Tibial nerve (tissue), 4 donors: ENCODE measurements around the gene SIPA1L3. TPM values are rescaled to one million over a fixed set of nuclear protein-coding genes. Genes with fewer than 3 reads are reported as not detected.

Source experiments
- DNase-seq, 2 donors: peaks; one replicate each; pipeline ENCODE4 v3.0.0-alpha.2; 2019; ENCODE audit warnings: low spot score in 2 of 2
- H3K27ac ChIP-seq, 4 donors: fragments of 200-600 bp; sonication (generic) in 3 of 4; one replicate each; pipeline ENCODE4 v1.5.1; 2017 to 2019; ENCODE audit warnings: mild to moderate bottlenecking in 1 of 4
- H3K27me3 ChIP-seq, 2 donors: fragments of 200-600 bp; sonication (generic) in 1 of 2; one replicate each; pipeline versions ENCODE4 v1.5.1 to v1.6.0; 2017 to 2019
- H3K36me3 ChIP-seq, 3 donors: fragments of 200-600 bp; sonication (generic); one replicate each; pipeline ENCODE4 v1.5.1; 2018 to 2019
- H3K4me1 ChIP-seq, 4 donors: fragments of 200-600 bp; sonication (generic) in 3 of 4; one replicate each; pipeline ENCODE4 v1.5.1; 2017 to 2019
- H3K4me3 ChIP-seq, 4 donors: fragments of 200-600 bp; sonication (generic) in 3 of 4; one replicate each; pipeline ENCODE4 v1.5.1; 2017 to 2019; ENCODE audit warnings: mild to moderate bottlenecking in 1 of 4, moderate library complexity in 1 of 4
- H3K9me3 ChIP-seq, 4 donors: fragments of 200-600 bp; sonication (generic) in 3 of 4; one replicate each; pipeline ENCODE4 v1.5.1; 2017 to 2019
- EP300 ChIP-seq, 2 donors: sonication (generic); formaldehyde crosslinking; IDR thresholded peaks; one replicate each; pipeline ENCODE4 v1.6.1; 2017; ENCODE audit warnings: antibody characterized with exemption in 2 of 2, mild to moderate bottlenecking in 1 of 2
- POLR2A ChIP-seq, 2 donors: fragments of 450-650 bp; IDR thresholded peaks; one replicate each; pipeline ENCODE4 v1.6.1; 2017; ENCODE audit warnings: antibody characterized with exemption in 2 of 2, mild to moderate bottlenecking in 2 of 2, moderate library complexity in 2 of 2
- WGBS, 2 donors: methylation state at CpG; one replicate each; pipeline ENCODE4 v1.1.5; 2018; 5-methylcytosine and 5-hydroxymethylcytosine counted together
- total RNA-seq, 4 donors: library from RNA; depleted of rRNA; stranded (reverse); fragments of >200 nt; gene quantifications; one replicate each; pipeline ENCODE4 v1.1.0, GENCODE V29; 2016
- TF ChIP-seq, protein P1 (sequence below), 5 experiments: fragments of 200-600 bp in 3 of 5; fragments of 450-650 bp in 2 of 5; sonication (generic) in 3 of 5; IDR thresholded peaks; one replicate each; pipeline ENCODE4 v1.5.1; 2016 to 2019; ENCODE audit warnings: antibody characterized with exemption in 5 of 5, mild to moderate bottlenecking in 3 of 5, moderate library complexity in 2 of 5

Gene SIPA1L3
- total RNA-seq, 4 donors from 2014 or later = 8.3 to 43.9 (median 17.0) TPM

DNA sequence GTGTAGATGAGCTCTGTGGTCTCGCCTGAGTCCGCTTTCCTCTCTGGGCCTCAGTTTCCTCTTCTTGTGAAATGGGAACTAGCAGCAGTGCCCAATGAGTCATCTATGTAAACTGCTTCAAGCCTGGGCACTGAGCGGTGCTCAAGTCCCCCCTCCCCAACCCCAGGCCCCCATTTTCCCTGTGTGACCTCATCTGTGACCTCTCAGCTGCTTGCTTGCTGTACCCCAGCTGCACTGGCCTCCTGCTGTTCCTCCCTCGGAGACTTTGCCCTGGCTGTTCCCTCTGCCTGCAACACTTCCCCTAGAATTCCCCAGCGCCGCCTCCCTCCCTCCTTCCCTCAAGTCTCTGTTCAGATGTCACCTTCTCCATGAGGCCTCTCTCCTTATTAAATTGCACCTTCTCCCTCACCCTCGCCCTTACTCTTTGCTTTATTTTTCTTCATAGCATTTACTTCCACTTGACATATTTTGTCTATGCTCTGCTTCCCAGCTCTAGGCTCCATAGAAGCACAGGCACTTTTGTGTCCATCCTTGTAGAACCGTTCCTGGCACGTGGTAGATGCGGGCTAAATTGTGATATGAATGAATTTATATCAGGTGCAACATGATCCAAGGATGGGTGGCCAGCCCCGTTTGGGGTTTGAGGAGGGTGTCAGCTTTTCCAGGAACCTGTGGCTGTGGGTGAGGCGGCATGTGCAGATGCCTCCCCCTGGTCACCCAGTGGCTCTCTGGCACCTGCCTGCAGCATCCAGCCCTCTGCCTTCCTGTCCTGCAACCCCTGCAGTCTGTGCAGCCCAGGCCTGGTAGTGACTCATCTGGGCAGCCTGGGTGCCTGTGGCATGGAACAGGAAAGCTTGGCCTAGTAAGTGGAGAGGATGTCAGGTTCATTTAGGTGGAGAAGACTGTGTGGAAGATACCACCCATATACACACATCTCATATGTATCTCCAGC is 26.3 kb downstream of the SIPA1L3 start:
- Histone ChIP-seq H3K4me3 (peak overlapping the region in 1 of 4 donors; percentile 2), H3K27me3 (no peaks in the 10 kb centered on the region), H3K4me1 (peaks cover 0 to 38% (median 15%) of the 10 kb centered on the region in 4 donors), H3K36me3 (peaks cover 0 to 18% (median 0%) of the 10 kb centered on the region in 3 donors), H3K27ac (peak overlapping the region in 1 of 4 donors; percentile 24), H3K9me3 (peaks cover 0 to 19% (median 2%) of the 10 kb centered on the region in 4 donors)
- TF ChIP-seq, protein P1, sequence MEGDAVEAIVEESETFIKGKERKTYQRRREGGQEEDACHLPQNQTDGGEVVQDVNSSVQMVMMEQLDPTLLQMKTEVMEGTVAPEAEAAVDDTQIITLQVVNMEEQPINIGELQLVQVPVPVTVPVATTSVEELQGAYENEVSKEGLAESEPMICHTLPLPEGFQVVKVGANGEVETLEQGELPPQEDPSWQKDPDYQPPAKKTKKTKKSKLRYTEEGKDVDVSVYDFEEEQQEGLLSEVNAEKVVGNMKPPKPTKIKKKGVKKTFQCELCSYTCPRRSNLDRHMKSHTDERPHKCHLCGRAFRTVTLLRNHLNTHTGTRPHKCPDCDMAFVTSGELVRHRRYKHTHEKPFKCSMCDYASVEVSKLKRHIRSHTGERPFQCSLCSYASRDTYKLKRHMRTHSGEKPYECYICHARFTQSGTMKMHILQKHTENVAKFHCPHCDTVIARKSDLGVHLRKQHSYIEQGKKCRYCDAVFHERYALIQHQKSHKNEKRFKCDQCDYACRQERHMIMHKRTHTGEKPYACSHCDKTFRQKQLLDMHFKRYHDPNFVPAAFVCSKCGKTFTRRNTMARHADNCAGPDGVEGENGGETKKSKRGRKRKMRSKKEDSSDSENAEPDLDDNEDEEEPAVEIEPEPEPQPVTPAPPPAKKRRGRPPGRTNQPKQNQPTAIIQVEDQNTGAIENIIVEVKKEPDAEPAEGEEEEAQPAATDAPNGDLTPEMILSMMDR (IDR thresholded peaks at IDR 0.05) = no peak
- no peak for TF ChIP-seq EP300 (IDR thresholded peaks at IDR 0.05)
- TF ChIP-seq POLR2A (IDR thresholded peaks at IDR 0.05) = no peak
- DNase-seq = no peak
- 72 to 84% methylated on average over 11 to 12 of the region's 12 CpGs for WGBS, 2 donors

DNA sequence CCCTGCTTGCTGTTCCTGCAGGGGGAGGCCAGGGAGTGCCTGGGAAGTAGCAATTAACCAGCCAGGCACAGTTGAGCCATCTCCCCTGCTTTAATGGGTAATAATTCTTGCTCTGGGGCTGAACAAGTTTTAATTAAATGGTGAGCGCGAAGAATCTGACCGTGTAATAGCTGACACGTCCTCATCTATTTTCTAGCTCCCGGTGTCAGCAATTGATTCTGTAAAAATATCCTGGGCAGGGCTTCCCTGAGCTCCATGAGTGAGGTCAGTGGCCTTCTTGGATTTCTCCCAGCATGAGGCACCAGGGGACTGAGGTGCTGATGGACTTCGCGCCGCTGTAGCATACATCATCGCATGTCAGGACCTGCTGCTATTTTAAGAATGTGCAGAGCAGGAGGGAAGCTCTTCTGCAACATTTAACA is 26.9 kb downstream of the SIPA1L3 start:
- 44 to 45% methylated on average over 7 to 9 of the region's 9 CpGs for WGBS, 2 donors
- peaks cover 0 to 19% (median 2%) of the 10 kb centered on the region in 4 donors for H3K9me3 ChIP-seq
- peaks cover 0 to 32% (median 15%) of the 10 kb centered on the region in 4 donors for H3K4me1 ChIP-seq
- H3K27me3 ChIP-seq = no peaks in the 10 kb centered on the region
- DNase-seq = no peak
- H3K36me3 ChIP-seq = peaks cover 0 to 21% (median 0%) of the 10 kb centered on the region in 3 donors
- no peak overlapping the region for H3K4me3 ChIP-seq
- H3K27ac ChIP-seq = peak overlapping the region in 1 of 4 donors; percentile 24
- TF ChIP-seq, protein P1 (IDR thresholded peaks at IDR 0.05) = no peak
- TF ChIP-seq POLR2A (IDR thresholded peaks at IDR 0.05) (no peak), EP300 (IDR thresholded peaks at IDR 0.05) (no peak)

DNA sequence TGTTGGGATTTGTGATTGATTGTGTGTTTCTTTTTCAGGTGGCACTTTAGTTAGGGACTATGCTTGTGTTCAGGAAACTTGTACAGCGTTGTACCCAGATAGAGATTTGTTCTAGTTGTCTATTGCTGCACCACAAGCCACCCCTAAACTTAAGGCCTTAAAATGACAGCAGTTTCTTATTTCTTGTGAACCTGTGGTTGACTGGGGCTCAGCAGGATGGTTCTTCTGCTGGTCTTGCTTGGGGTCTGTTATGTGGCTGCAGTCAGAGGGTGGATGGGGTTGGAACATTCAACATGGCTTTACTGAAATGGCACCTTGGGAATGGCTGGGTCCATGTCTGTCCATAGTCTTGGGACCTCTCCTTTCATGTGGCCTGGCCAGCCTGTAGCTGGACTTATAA is 28.3 kb downstream of the SIPA1L3 start:
- H3K36me3 ChIP-seq = peaks cover 0 to 21% (median 0%) of the 10 kb centered on the region in 3 donors
- TF ChIP-seq, protein P1 (IDR thresholded peaks at IDR 0.05) = no peak
- TF ChIP-seq POLR2A (IDR thresholded peaks at IDR 0.05) = no peak
- no peak for TF ChIP-seq EP300 (IDR thresholded peaks at IDR 0.05)
- DNase-seq = no peak
- H3K9me3 ChIP-seq = peaks cover 0 to 19% (median 2%) of the 10 kb centered on the region in 4 donors
- H3K27ac ChIP-seq = peak overlapping the region in 1 of 4 donors; percentile 32
- no peak overlapping the region for H3K4me3 ChIP-seq
- H3K27me3 ChIP-seq = no peaks in the 10 kb centered on the region
- peaks cover 0 to 32% (median 15%) of the 10 kb centered on the region in 4 donors for H3K4me1 ChIP-seq
- 0 to 84% methylated on average over 1 of the region's 1 CpG for whole genome bisulfite sequencing, 2 donors

DNA sequence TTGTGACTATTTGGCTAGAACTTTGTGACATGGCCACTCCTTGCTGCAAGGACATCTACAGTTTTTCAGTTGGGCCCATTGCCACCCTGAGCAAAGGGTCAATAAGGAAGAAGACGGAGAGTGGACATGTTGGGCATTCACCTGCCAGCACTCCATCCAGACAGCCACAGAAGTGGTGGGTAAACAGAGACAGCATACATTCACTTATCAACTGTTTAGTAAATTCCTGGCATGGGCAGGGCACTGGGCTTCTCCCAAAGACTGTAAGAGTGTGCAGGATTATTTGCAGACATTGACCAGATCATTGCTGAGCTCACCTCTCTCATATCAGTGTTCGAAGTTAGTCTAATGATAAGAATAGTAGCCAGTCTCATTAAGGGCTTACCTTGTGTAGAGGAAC is 29.2 kb downstream of the SIPA1L3 start:
- H3K9me3 ChIP-seq = peaks cover 0 to 19% (median 2%) of the 10 kb centered on the region in 4 donors
- no peak for DNase-seq
- no peaks in the 10 kb centered on the region for H3K27me3 ChIP-seq
- no peak overlapping the region for H3K4me3 ChIP-seq
- TF ChIP-seq EP300 (IDR thresholded peaks at IDR 0.05) (no peak), POLR2A (IDR thresholded peaks at IDR 0.05) (no peak)
- TF ChIP-seq, protein P1 (IDR thresholded peaks at IDR 0.05) = no peak
- H3K36me3 ChIP-seq = peaks cover 0 to 21% (median 0%) of the 10 kb centered on the region in 3 donors
- H3K27ac ChIP-seq = peak overlapping the region in 1 of 4 donors; percentile 54
- peaks cover 0 to 32% (median 15%) of the 10 kb centered on the region in 4 donors for H3K4me1 ChIP-seq
- WGBS, 2 donors = 93 to 97% methylated on average over 2 of the region's 2 CpGs

DNA sequence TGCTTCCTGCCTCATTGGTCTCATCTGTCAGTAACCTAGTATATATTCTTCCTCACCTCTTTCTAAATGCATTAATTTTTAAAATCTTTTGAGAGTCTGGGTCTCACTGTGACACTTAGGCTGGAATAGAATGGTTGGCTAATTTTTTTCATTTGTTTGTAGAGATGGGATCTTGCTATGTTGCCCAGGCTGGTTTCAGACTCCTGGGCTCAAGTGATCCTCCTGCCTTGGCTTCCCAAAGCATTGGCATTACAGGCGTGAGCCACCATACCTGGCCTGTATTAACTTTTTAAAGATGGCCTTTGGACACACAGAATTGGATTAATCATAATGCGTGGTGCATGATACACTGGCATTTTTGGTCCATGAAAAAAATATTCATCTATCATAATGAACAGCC is 29.9 kb downstream of the SIPA1L3 start:
- 96 to 100% methylated on average over 2 of the region's 2 CpGs for WGBS, 2 donors

More for the DNA sequence above, 29.9 kb downstream of the SIPA1L3 start:
- Histone ChIP-seq H3K27me3 (no peaks in the 10 kb centered on the region), H3K9me3 (peaks cover 0 to 19% (median 2%) of the 10 kb centered on the region in 4 donors), H3K4me1 (peaks cover 0 to 26% (median 11%) of the 10 kb centered on the region in 4 donors), H3K4me3 (no peak overlapping the region), H3K27ac (peak overlapping the region in 1 of 4 donors; percentile 54), H3K36me3 (peaks cover 0 to 21% (median 0%) of the 10 kb centered on the region in 3 donors)
- no peak for DNase-seq
- TF ChIP-seq EP300 (IDR thresholded peaks at IDR 0.05) (no peak), POLR2A (IDR thresholded peaks at IDR 0.05) (no peak)
- TF ChIP-seq, protein P1 (IDR thresholded peaks at IDR 0.05) = no peak
